Liver (tissue), 9 donors: ENCODE data around the gene VARS1. TPM values are rescaled to one million over a fixed set of nuclear protein-coding genes. Genes with fewer than 3 reads are reported as not detected.

Experiments
- DNase-seq: peaks from one replicate; pipeline ENCODE4 v3.0.0-alpha.2; 2017; ENCODE audit warnings: low spot score
- H3K27ac ChIP-seq, 2 donors: one replicate each; pipeline ENCODE4 v1.7.0; 2013; ENCODE audit warnings: inconsistent platforms in 2 of 2, low read length in 2 of 2, control low read depth in 1 of 2, low read depth in 1 of 2, mild to moderate bottlenecking in 1 of 2
- H3K27me3 ChIP-seq, 4 donors: one replicate each; pipeline versions ENCODE4 v1.6.1 to v1.7.0; 2013; ENCODE audit warnings: low read length in 3 of 4, inconsistent platforms in 1 of 4, mild to moderate bottlenecking in 1 of 4, moderate library complexity in 1 of 4; ENCODE audit not compliant: control insufficient read depth in 4 of 4, insufficient read depth in 4 of 4
- H3K36me3 ChIP-seq, 4 donors: one replicate each; pipeline versions ENCODE4 v1.6.1 to v1.7.0; 2013; ENCODE audit warnings: low read length in 3 of 4, mild to moderate bottlenecking in 3 of 4, low read depth in 1 of 4, moderate library complexity in 1 of 4; ENCODE audit not compliant: control insufficient read depth in 4 of 4, insufficient read depth in 3 of 4
- H3K4me1 ChIP-seq, 4 donors: one replicate each; pipeline versions ENCODE4 v1.6.1 to v1.7.0; 2013; ENCODE audit warnings: low read length in 3 of 4, mild to moderate bottlenecking in 3 of 4, moderate library complexity in 1 of 4; ENCODE audit not compliant: control insufficient read depth in 4 of 4, insufficient read depth in 4 of 4
- H3K4me3 ChIP-seq, 3 donors: one replicate each; pipeline versions ENCODE4 v1.6.1 to v1.7.0; 2013; ENCODE audit warnings: low read length in 3 of 3, control low read depth in 1 of 3, low read depth in 1 of 3, mild to moderate bottlenecking in 1 of 3
- H3K9ac ChIP-seq, 2 donors: one replicate each; pipeline ENCODE4 v1.7.0; 2013; ENCODE audit warnings: low read length in 2 of 2, mild to moderate bottlenecking in 2 of 2, moderate library complexity in 2 of 2, control low read depth in 1 of 2, low read depth in 1 of 2
- H3K9me3 ChIP-seq, 4 donors: one replicate each; pipeline versions ENCODE4 v1.6.1 to v1.7.0; 2013; ENCODE audit warnings: low read length in 3 of 4; ENCODE audit not compliant: control insufficient read depth in 4 of 4
- EGR1 ChIP-seq, 2 donors: IDR thresholded peaks; 2 replicates each; pipeline ENCODE4 v1.6.1; 2016 to 2018; ENCODE audit warnings: antibody characterized with exemption in 2 of 2, low read depth in 2 of 2
- FOXA1 ChIP-seq: IDR thresholded peaks from 2 replicates; pipeline ENCODE4 v1.6.1; 2016; ENCODE audit warnings: antibody characterized with exemption
- FOXA2 ChIP-seq: IDR thresholded peaks from 2 replicates; pipeline ENCODE4 v1.6.1; 2016; ENCODE audit warnings: antibody characterized with exemption
- GABPA ChIP-seq, 2 donors: IDR thresholded peaks in 1 of 2; conservative IDR thresholded peaks in 1 of 2; 2 replicates each; pipeline ENCODE4 v1.6.1; 2016; ENCODE audit warnings: antibody characterized with exemption in 2 of 2, mild to moderate bottlenecking in 1 of 2, moderate library complexity in 1 of 2
- HNF4A ChIP-seq, 2 donors: conservative IDR thresholded peaks; 2 replicates each; pipeline ENCODE4 v1.6.1; 2016; ENCODE audit warnings: antibody characterized with exemption in 2 of 2, mild to moderate bottlenecking in 2 of 2
- HNF4G ChIP-seq: IDR thresholded peaks from 2 replicates; pipeline ENCODE4 v1.6.1; 2016; ENCODE audit warnings: antibody characterized with exemption
- JUND ChIP-seq, 2 donors: IDR thresholded peaks; 2 replicates each; pipeline ENCODE4 v1.6.1; 2016; ENCODE audit warnings: antibody characterized with exemption in 2 of 2
- NR2F2 ChIP-seq: IDR thresholded peaks from 2 replicates; pipeline ENCODE4 v1.6.1; 2016; ENCODE audit warnings: antibody characterized with exemption
- RAD21 ChIP-seq, 2 donors: IDR thresholded peaks; 2 replicates each; pipeline ENCODE4 v1.6.1; 2016; ENCODE audit warnings: antibody characterized with exemption in 2 of 2, mild to moderate bottlenecking in 2 of 2
- RXRA ChIP-seq, 2 donors: IDR thresholded peaks; 2 replicates each; pipeline ENCODE4 v1.6.1; 2017 to 2018; ENCODE audit warnings: antibody characterized with exemption in 2 of 2, mild to moderate bottlenecking in 1 of 2
- SP1 ChIP-seq: IDR thresholded peaks from 2 replicates; pipeline ENCODE4 v1.6.1; 2018; ENCODE audit warnings: antibody characterized with exemption, mild to moderate bottlenecking
- TAF1 ChIP-seq: conservative IDR thresholded peaks from 2 replicates; pipeline ENCODE4 v1.6.1; 2016; ENCODE audit warnings: antibody characterized with exemption, mild to moderate bottlenecking
- YY1 ChIP-seq: IDR thresholded peaks from 2 replicates; pipeline ENCODE4 v1.6.1; 2016; ENCODE audit warnings: antibody characterized with exemption, mild to moderate bottlenecking
- WGBS: extraction: QIAGEN DNeasy Blood & Tissue Kit; methylation state at CpG from one replicate; pipeline ENCODE4 v1.1.7; 2013; 5-methylcytosine and 5-hydroxymethylcytosine counted together
- polyA plus RNA-seq, 2 donors: library from polyadenylated mRNA; stranded (reverse) in 1 of 2; unstranded in 1 of 2; fragments of 200-250 nt in 1 of 2; fragments of >200 nt in 1 of 2; fragmentation: Nextera tagmentation in 1 of 2; extraction: Ambion mirVana in 1 of 2; gene quantifications; one replicate each; pipeline versions ENCODE4 v1.2.1 to v1.2.3, GENCODE V29; 2013 to 2015
- total RNA-seq, 2 donors: library from RNA; depleted of rRNA; stranded (reverse); fragments of >200 nt; gene quantifications; one replicate each; pipeline ENCODE4 v1.2.3, GENCODE V29; 2014
- TF ChIP-seq, protein P1 (sequence below): IDR thresholded peaks from 2 replicates; pipeline ENCODE4 v1.6.1; 2016; ENCODE audit warnings: antibody characterized with exemption, mild to moderate bottlenecking
- TF ChIP-seq, protein P2 (sequence below): fragments of 150-350 bp; IDR thresholded peaks from 2 replicates; pipeline ENCODE4 v1.5.1; 2017; ENCODE audit warnings: improper control_type of control experiment, low read depth, low read length; ENCODE audit not compliant: missing input control
- TF ChIP-seq, protein P3 (sequence below): IDR thresholded peaks from 2 replicates; pipeline ENCODE4 v1.6.1; 2016; ENCODE audit warnings: antibody characterized with exemption
- TF ChIP-seq, protein P4 (sequence below): IDR thresholded peaks from 2 replicates; pipeline ENCODE4 v1.6.1; 2016; ENCODE audit warnings: antibody characterized with exemption
- TF ChIP-seq, protein P5 (sequence below): IDR thresholded peaks from 2 replicates; pipeline ENCODE4 v1.6.1; 2016; ENCODE audit warnings: antibody characterized with exemption
- donor health status: healthy.
- donor health status: healthy.
- donor health status: healthy.
- donor health status: healthy.
- donor health status: healthy.

The VARS1 gene
- total and polyA plus RNA-seq, 4 donors, result 17.9 to 44.7 (median 32.4) TPM

DNA sequence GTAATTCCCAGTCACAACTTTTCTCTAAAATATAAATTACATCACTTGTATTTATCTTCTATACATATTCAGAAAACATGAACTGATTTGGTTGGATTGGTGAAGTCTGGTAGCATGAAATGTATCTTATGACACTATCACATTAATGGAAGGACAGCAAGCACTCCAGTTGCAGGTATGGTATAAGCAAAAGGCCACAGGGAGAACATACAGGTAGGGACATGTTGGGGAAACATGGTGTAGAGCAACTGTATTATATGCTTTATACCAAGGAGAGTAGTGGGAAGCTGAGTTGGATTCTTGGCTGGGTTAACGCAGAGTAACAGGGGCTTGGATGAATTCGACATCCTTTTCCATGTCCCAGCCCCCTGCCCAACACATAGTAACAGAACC is 1.4 kb upstream of the VARS1 start:
- H3K9me3 ChIP-seq, result no peaks in the 10 kb centered on the region
- no peak overlapping the region for H3K9ac ChIP-seq
- no peak overlapping the region for H3K27ac ChIP-seq
- TF ChIP-seq YY1 (no peak), FOXA1 (no peak), EGR1 (IDR thresholded peaks at IDR 0.05; ENCODE audit: low read depth in 2 of 2) (no peak), RXRA (IDR thresholded peaks at IDR 0.05) (no peak), RAD21 (IDR thresholded peaks at IDR 0.05) (no peak), GABPA (IDR thresholded peaks at IDR 0.05 in 1 of 2, conservative IDR thresholded peaks at IDR 0.05 in 1 of 2) (no peak), HNF4A (conservative IDR thresholded peaks at IDR 0.05) (no peak), SP1 (no peak), NR2F2 (no peak), FOXA2 (no peak), HNF4G (no peak), TAF1 (no peak), JUND (IDR thresholded peaks at IDR 0.05) (no peak)
- TF ChIP-seq, protein P1, sequence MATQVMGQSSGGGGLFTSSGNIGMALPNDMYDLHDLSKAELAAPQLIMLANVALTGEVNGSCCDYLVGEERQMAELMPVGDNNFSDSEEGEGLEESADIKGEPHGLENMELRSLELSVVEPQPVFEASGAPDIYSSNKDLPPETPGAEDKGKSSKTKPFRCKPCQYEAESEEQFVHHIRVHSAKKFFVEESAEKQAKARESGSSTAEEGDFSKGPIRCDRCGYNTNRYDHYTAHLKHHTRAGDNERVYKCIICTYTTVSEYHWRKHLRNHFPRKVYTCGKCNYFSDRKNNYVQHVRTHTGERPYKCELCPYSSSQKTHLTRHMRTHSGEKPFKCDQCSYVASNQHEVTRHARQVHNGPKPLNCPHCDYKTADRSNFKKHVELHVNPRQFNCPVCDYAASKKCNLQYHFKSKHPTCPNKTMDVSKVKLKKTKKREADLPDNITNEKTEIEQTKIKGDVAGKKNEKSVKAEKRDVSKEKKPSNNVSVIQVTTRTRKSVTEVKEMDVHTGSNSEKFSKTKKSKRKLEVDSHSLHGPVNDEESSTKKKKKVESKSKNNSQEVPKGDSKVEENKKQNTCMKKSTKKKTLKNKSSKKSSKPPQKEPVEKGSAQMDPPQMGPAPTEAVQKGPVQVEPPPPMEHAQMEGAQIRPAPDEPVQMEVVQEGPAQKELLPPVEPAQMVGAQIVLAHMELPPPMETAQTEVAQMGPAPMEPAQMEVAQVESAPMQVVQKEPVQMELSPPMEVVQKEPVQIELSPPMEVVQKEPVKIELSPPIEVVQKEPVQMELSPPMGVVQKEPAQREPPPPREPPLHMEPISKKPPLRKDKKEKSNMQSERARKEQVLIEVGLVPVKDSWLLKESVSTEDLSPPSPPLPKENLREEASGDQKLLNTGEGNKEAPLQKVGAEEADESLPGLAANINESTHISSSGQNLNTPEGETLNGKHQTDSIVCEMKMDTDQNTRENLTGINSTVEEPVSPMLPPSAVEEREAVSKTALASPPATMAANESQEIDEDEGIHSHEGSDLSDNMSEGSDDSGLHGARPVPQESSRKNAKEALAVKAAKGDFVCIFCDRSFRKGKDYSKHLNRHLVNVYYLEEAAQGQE, result no peak
- TF ChIP-seq, protein P2, sequence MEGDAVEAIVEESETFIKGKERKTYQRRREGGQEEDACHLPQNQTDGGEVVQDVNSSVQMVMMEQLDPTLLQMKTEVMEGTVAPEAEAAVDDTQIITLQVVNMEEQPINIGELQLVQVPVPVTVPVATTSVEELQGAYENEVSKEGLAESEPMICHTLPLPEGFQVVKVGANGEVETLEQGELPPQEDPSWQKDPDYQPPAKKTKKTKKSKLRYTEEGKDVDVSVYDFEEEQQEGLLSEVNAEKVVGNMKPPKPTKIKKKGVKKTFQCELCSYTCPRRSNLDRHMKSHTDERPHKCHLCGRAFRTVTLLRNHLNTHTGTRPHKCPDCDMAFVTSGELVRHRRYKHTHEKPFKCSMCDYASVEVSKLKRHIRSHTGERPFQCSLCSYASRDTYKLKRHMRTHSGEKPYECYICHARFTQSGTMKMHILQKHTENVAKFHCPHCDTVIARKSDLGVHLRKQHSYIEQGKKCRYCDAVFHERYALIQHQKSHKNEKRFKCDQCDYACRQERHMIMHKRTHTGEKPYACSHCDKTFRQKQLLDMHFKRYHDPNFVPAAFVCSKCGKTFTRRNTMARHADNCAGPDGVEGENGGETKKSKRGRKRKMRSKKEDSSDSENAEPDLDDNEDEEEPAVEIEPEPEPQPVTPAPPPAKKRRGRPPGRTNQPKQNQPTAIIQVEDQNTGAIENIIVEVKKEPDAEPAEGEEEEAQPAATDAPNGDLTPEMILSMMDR, result no peak
- TF ChIP-seq, protein P3, sequence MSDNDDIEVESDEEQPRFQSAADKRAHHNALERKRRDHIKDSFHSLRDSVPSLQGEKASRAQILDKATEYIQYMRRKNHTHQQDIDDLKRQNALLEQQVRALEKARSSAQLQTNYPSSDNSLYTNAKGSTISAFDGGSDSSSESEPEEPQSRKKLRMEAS, result no peak
- TF ChIP-seq, protein P4, sequence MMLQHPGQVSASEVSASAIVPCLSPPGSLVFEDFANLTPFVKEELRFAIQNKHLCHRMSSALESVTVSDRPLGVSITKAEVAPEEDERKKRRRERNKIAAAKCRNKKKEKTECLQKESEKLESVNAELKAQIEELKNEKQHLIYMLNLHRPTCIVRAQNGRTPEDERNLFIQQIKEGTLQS, result no peak
- TF ChIP-seq, protein P5, sequence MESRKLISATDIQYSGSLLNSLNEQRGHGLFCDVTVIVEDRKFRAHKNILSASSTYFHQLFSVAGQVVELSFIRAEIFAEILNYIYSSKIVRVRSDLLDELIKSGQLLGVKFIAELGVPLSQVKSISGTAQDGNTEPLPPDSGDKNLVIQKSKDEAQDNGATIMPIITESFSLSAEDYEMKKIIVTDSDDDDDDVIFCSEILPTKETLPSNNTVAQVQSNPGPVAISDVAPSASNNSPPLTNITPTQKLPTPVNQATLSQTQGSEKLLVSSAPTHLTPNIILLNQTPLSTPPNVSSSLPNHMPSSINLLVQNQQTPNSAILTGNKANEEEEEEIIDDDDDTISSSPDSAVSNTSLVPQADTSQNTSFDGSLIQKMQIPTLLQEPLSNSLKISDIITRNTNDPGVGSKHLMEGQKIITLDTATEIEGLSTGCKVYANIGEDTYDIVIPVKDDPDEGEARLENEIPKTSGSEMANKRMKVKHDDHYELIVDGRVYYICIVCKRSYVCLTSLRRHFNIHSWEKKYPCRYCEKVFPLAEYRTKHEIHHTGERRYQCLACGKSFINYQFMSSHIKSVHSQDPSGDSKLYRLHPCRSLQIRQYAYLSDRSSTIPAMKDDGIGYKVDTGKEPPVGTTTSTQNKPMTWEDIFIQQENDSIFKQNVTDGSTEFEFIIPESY, result no peak
- H3K36me3 ChIP-seq, result peaks cover 0 to 8% (median 4%) of the 10 kb centered on the region in 4 donors
- H3K27me3 ChIP-seq, result no peaks in the 10 kb centered on the region
- 95% methylated on average over 2 of the region's 2 CpGs for WGBS
- H3K4me1 ChIP-seq, result peaks cover 0 to 10% (median 6%) of the 10 kb centered on the region in 4 donors
- no peak for DNase-seq
- no peak overlapping the region for H3K4me3 ChIP-seq
